DND-41 (cell line): ENCODE measurements around the gene XRCC5.

Experiments used
- EZH2 ChIP-seq: IDR thresholded peaks from 3 replicates; pipeline ENCODE4 v1.6.1; 2012; ENCODE audit warnings: borderline replicate concordance, low read depth, mild to moderate bottlenecking, moderate library complexity, low read length, inconsistent platforms; ENCODE audit not compliant: severe bottlenecking
- TF ChIP-seq, protein P1 (sequence below): IDR thresholded peaks from 2 replicates; pipeline ENCODE4 v1.5.1; 2012; ENCODE audit warnings: borderline replicate concordance, low read length, moderate library complexity, mild to moderate bottlenecking; ENCODE audit not compliant: poor library complexity, severe bottlenecking; ENCODE audit errors: extremely low read depth

DNA sequence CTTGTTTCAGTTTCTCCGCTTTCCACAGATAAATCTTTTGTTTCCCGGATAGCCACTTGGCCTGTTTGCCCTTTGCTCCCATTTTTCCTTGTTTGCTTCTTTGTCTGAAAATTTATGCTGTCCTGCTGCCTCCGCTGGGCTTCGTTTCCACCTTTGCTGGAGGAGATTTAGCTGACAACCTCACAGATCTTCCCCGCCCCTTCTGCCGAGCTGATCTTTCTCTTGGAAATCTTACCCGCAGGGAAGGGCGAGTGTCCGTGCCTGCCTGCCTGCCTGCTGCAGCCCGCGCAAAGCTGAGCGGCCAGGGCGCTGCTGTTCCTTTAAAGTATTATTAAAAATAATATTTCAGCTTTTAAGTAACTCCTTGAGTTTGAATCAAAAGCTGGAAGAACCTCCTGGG lies 1.4 kb upstream of the XRCC5 start:
- TF ChIP-seq, protein P1, sequence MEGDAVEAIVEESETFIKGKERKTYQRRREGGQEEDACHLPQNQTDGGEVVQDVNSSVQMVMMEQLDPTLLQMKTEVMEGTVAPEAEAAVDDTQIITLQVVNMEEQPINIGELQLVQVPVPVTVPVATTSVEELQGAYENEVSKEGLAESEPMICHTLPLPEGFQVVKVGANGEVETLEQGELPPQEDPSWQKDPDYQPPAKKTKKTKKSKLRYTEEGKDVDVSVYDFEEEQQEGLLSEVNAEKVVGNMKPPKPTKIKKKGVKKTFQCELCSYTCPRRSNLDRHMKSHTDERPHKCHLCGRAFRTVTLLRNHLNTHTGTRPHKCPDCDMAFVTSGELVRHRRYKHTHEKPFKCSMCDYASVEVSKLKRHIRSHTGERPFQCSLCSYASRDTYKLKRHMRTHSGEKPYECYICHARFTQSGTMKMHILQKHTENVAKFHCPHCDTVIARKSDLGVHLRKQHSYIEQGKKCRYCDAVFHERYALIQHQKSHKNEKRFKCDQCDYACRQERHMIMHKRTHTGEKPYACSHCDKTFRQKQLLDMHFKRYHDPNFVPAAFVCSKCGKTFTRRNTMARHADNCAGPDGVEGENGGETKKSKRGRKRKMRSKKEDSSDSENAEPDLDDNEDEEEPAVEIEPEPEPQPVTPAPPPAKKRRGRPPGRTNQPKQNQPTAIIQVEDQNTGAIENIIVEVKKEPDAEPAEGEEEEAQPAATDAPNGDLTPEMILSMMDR, result no peak
- no peak for TF ChIP-seq EZH2
